RWPE1 (cell line): Measurements from ENCODE around the gene FBXO31.
"Not testable (repeated sequence)": the region's sequence is repeated elsewhere in the genome, so short reads cannot be mapped to it uniquely, and the experiment has no call there.

Experiments
- CTCF ChIA-PET: fragments of 350-600 bp; sonication (Branson Sonifier 250); formaldehyde crosslinking; extraction: SDS; loops from one replicate; lab custom pipeline; 2021; lab: Yijun Ruan, JAX
- POLR2A ChIA-PET: fragments of 400-600 bp; formaldehyde crosslinking; extraction: SDS; loops from one replicate; lab custom pipeline; 2020; ENCODE audit warnings: antibody characterized with exemption; ENCODE audit not compliant: low non-redundant PET; lab: Yijun Ruan, JAX
- DNase-seq: peaks from one replicate; pipeline ENCODE4 v3.0.0; 2012; ENCODE audit warnings: low spot score
- H3K27ac ChIP-seq: fragments of 450-650 bp; 2 replicates; pipeline ENCODE4 v1.5.1; 2017
- CTCF ChIP-seq: fragments of 450-650 bp; conservative IDR thresholded peaks from 2 replicates; pipeline ENCODE4 v1.5.1; 2017; ENCODE audit warnings: low read depth, mild to moderate bottlenecking

FBXO31 gene

GRCh38 chr16:87392821-87393679 is 9.5 kb upstream of the FBXO31 start:
- DNase-seq = peak; percentile 38

GRCh38 chr16:87391950-87392820 is 8.6 kb upstream of the FBXO31 start, which contains the start of gene MAP1LC3B:
TSS of gene MAP1LC3B (plus strand) at chr16:87392336. CDS start at chr16:87392428, 92 bp downstream.
- H3K27ac ChIP-seq = peak within 1 kb of the TSS; percentile 92
- TF ChIP-seq CTCF = no peak
- ChIA-PET CTCF (no interaction called here), POLR2A (no interaction called here)
- DNase-seq = peak; percentile 93

More at GRCh38 chr16:87392821-87393679, 9.5 kb upstream of the FBXO31 start:
- ChIA-PET CTCF (interaction anchor here (0.6 to 1.3 kb wide), 2 partner anchors 12 to 1639 kb away, joined by 3 to 4 read pairs; no protein-coding TSS in a partner anchor), POLR2A (no interaction called here)
- TF ChIP-seq CTCF = peak; percentile 25; the same call in 1 of the 2 replicates
- peak overlapping the region; percentile 92 for H3K27ac ChIP-seq

GRCh38 chr16:87391324-87391949 is 7.9 kb upstream of the FBXO31 start:
- H3K27ac ChIP-seq = peak overlapping the region; percentile 92
- DNase-seq = no peak
- TF ChIP-seq CTCF = no peak
- POLR2A ChIA-PET = no interaction called here
- CTCF ChIA-PET = interaction anchor here (0.6 kb wide), 2 partner anchors 9 to 17 kb away, joined by 3 to 6 read pairs; no protein-coding TSS in a partner anchor

- CTCF ChIA-PET = interaction anchor here (0.6 kb wide), 2 partner anchors 9 to 17 kb away, joined by 3 to 6 read pairs; no protein-coding TSS in a partner anchor
- DNase-seq = no peak
- POLR2A ChIA-PET = no interaction called here
- H3K27ac ChIP-seq = peak overlapping the region; percentile 92
- TF ChIP-seq CTCF = no peak
These were observed 7.2 kb upstream of the FBXO31 start for GRCh38 chr16:87390641-87391323.

- POLR2A ChIA-PET = interaction anchor here (0.6 kb wide), 1 partner anchor 11 kb away, joined by 5 read pairs; no protein-coding TSS in a partner anchor
- H3K27ac ChIP-seq = peak overlapping the region; percentile 92
- DNase-seq, CTCF ChIA-PET: not testable (repeated sequence)
These were observed 6.3 kb upstream of the FBXO31 start for GRCh38 chr16:87389914-87390313.

- no peak for TF ChIP-seq CTCF
- CTCF ChIA-PET = no interaction called here
- DNase-seq = no peak
- POLR2A ChIA-PET = interaction anchor here (0.6 kb wide), 1 partner anchor 12 kb away, joined by 5 read pairs; no protein-coding TSS in a partner anchor
- H3K27ac ChIP-seq = no peak overlapping the region
These were observed 5.7 kb upstream of the FBXO31 start for GRCh38 chr16:87389245-87389644.
